Measurements from ENCODE around the gene ZDHHC1. TPM values are rescaled to one million over a fixed set of nuclear protein-coding genes. Genes with fewer than 3 reads are reported as not detected.

ZDHHC1 gene
- total RNA-seq, 3 donors from 2014 or later: 9.2 to 12.3 (median 10.0) TPM

- Histone ChIP-seq H3K4me3 (no peak overlapping the region), H3K36me3 (ENCODE audit: low read depth) (no peaks in the 10 kb centered on the region), H3K4me1 (ENCODE audit: low read depth) (peaks cover 5% of the 10 kb centered on the region), H3K9me3 (no peaks in the 10 kb centered on the region)
- ATAC-seq (peak; percentile 58), DNase-seq (no peak)
- intact Hi-C loops (cut with DNase I, micrococcal nuclease): no loop called here
- TF ChIP-seq CTCF (IDR thresholded peaks at IDR 0.05): no peak
Measured at GRCh38 chr16:67413978-67414911, 2.0 kb downstream of the ZDHHC1 start.

GRCh38 chr16:67412294-67412693, 4.0 kb downstream of the ZDHHC1 start:
- ATAC-seq (no peak), DNase-seq (no peak)
- no peak for TF ChIP-seq CTCF (IDR thresholded peaks at IDR 0.05)
- Histone ChIP-seq H3K9me3 (no peaks in the 10 kb centered on the region), H3K36me3 (ENCODE audit: low read depth) (no peaks in the 10 kb centered on the region), H3K4me1 (ENCODE audit: low read depth) (peaks cover 5% of the 10 kb centered on the region), H3K4me3 (no peak overlapping the region)
- intact Hi-C loops (cut with DNase I, micrococcal nuclease): no loop called here

GRCh38 chr16:67411339-67411738, 4.9 kb downstream of the ZDHHC1 start:
- Histone ChIP-seq H3K4me1 (ENCODE audit: low read depth) (peaks cover 5% of the 10 kb centered on the region), H3K36me3 (ENCODE audit: low read depth) (no peaks in the 10 kb centered on the region), H3K9me3 (no peaks in the 10 kb centered on the region), H3K4me3 (no peak overlapping the region)
- intact Hi-C loops (cut with DNase I, micrococcal nuclease): no loop called here
- no peak for DNase-seq
- no peak for TF ChIP-seq CTCF (IDR thresholded peaks at IDR 0.05)
- ATAC-seq: no peak

GRCh38 chr16:67409631-67410030, 6.6 kb downstream of the ZDHHC1 start:
- intact Hi-C loops (cut with DNase I, micrococcal nuclease): no loop called here
- Histone ChIP-seq H3K9me3 (no peaks in the 10 kb centered on the region), H3K4me3 (no peak overlapping the region), H3K36me3 (ENCODE audit: low read depth) (no peaks in the 10 kb centered on the region), H3K4me1 (ENCODE audit: low read depth) (peaks cover 2% of the 10 kb centered on the region)
- DNase-seq (no peak), ATAC-seq (no peak)
- TF ChIP-seq CTCF (IDR thresholded peaks at IDR 0.05): no peak

GRCh38 chr16:67407788-67408452, 8.4 kb downstream of the ZDHHC1 start:
- Histone ChIP-seq H3K36me3 (ENCODE audit: low read depth) (no peaks in the 10 kb centered on the region), H3K4me3 (no peak overlapping the region), H3K9me3 (no peaks in the 10 kb centered on the region), H3K4me1 (ENCODE audit: low read depth) (peaks cover 16% of the 10 kb centered on the region)
- intact Hi-C loops (cut with DNase I, micrococcal nuclease): no loop called here
- DNase-seq (no peak), ATAC-seq (no peak)
- TF ChIP-seq CTCF (IDR thresholded peaks at IDR 0.05): no peak

Data from mucosa of descending colon (tissue), 3 donors.